Measurements from ENCODE around the gene CDCA5. TPM values are rescaled to one million over a fixed set of nuclear protein-coding genes. Genes with fewer than 3 reads are reported as not detected.

Gene CDCA5
- 66.1 and 72.1 TPM in 2 replicates for total RNA-seq (2014; rRNA removed; shearing (Covaris generic))

GRCh38 chr11:65083834-65084597 lies at the start of gene CDCA5, which contains the start of gene ZFPL1:
Gene CDCA5 (minus strand): TSS chr11:65084040. CDS start chr11:65083978, 62 bp downstream.
Gene ZFPL1 (plus strand): TSS chr11:65084222. CDS start chr11:65084699, 477 bp downstream.
- peak; percentile 98 for DNase-seq (ENCODE audit: low spot score)

- peak; percentile 75 for DNase-seq (ENCODE audit: low spot score)
Observed at GRCh38 chr11:65132988-65133700, 49.3 kb upstream of the CDCA5 start.

DNA sequence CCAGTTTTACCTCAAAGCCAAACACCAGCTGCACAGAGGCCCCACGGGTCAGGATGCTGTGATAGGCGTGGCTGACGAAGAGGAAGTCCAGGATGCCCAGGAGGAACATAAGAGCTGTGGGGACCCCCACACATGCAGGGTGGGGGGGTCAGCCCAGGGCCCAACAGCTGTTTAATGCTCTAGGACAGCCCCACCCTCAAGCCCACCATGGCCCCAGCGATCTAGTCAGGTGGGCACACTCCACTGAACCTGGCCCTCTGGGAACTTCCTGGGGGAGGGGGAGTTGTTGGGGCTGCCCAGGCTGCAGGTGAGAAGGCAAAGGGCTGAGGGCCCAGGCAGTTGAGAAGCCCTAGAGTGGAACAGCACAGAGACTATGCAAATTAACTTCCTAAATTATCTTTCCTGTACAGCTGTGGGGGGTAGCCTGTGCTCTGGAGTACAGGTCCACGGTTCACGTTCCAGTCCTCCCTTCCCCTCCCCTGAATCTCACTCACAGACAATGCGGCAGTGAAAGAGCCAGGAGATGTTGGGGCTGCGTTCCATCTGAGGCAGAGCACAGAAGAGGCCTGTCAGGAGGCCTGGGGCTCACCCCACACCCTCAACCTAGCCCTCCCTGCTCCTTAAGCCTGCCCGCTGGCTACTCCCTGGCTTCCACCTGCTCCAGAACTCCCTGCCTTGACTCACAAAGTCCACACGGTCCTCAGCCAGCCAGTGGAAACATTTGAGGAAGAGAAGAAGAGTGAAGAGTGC lies 48.6 kb upstream of the CDCA5 start:
- DNase-seq (ENCODE audit: low spot score): no peak

- no peak for DNase-seq (ENCODE audit: low spot score)
Observed at GRCh38 chr11:65131895-65132237, 48.0 kb upstream of the CDCA5 start.

DNA sequence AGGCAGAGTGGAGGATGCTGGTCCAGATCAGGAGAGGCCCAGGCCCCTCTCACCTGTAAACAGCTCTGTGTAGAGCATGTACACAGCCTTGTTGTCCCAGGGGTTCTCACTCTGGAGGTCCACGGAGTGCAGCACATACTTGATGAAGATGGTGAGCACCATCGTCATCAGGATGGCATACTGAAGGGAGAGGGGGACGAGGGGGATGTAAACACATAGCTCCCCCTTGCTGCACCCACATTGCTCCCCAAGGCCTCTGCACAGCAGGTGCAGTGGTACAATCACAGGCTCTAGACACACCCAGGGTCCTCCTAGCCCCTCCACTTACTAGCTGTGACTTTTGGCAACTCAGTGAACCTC lies 47.6 kb upstream of the CDCA5 start:
- no peak for DNase-seq (ENCODE audit: low spot score)

- no peak for DNase-seq (ENCODE audit: low spot score)
Observed at GRCh38 chr11:65130631-65131416, 47.0 kb upstream of the CDCA5 start.

- DNase-seq (ENCODE audit: low spot score): no peak
Observed at GRCh38 chr11:65129649-65130441, 46.0 kb upstream of the CDCA5 start.

DNA sequence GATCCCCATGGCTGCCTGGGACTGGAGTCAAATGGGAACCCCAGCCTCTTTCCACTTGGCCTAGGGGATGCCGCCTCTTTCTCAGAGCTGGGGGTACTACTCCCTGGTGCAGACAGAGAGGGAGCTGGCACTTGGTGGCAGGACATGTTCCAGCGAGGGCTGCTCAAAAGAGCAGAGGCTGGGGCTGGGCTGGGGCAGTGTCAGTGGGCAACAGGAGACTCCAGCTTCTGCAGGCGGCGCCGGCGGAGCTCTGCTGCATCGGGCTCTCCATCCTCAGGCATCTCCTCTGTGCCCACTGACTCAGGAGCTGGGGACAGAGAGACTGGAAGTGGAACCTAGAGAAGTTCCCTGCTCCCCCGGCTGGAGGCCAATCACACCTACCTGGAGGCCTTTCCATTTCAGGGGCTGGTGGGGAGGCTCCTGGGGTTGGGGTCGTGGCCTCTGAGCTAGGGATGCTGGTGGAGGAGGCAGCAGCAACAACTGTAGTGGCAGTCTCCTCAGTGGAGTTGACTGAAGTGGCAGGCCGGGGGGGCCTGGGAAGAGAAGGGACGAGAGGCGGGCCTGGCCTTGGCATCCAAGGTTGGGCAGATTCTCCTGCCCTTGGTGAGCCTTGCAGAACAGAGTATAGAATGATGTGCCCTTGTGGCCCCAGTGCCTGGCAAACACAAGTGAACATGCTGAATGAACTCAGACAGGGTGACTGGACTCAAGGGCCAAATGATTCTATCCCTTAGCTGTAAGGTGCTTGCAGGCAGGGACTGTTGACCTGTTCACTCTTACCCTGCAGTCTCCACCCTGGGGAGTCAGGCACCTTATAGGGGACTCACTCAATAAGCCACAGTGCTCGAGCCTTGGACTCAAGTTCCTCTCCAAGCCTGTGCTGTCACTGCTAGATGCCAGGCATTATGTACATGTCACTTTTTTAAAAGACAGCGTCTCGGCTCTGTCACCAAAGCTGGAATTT lies 44.6 kb upstream of the CDCA5 start:
- DNase-seq (ENCODE audit: low spot score): no peak

- DNase-seq (ENCODE audit: low spot score): no peak
Observed at GRCh38 chr11:65127473-65128181, 43.8 kb upstream of the CDCA5 start.

GRCh38 chr11:65126624-65127274 lies 42.9 kb upstream of the CDCA5 start:
- no peak for DNase-seq (ENCODE audit: low spot score)

DNA sequence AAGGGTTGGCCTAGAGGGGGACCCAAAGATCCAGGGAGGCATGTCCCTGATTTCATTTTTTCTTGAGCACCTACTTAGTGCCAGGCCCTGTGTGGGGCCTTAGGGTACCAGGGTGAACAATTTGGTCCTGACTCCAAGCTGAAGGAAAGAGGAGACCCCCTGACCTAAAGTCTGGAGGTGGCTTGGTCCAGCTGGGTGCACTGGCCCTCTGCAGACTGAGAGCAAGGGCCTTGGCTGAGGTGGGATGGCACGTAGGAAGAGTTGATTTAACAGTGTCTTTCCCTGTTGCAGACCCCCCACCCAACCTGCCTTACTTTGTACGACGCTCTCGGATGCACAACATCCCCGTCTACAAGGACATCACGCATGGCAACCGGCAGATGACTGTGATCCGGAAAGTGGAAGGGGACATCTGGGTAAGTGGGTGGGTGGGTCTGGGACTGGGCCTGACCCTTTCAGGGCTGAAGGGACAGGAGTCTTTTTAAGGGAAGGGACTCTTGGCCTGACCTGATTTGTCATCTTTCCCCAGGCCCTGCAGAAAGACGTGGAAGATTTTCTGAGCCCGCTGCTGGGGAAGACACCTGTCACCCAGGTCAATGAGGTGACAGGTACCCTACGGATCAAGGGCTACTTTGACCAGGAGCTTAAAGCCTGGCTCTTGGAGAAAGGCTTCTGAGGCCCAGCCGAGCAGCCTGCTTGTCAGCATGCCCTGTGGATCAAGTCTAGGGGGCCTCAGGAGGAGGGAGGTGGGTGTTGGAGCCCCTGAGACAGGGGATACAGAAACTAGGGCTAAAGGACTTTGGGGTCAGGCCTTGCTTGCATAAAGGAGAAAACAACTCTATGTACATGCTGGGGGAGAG lies 41.6 kb upstream of the CDCA5 start:
- DNase-seq (ENCODE audit: low spot score): no peak

DNA sequence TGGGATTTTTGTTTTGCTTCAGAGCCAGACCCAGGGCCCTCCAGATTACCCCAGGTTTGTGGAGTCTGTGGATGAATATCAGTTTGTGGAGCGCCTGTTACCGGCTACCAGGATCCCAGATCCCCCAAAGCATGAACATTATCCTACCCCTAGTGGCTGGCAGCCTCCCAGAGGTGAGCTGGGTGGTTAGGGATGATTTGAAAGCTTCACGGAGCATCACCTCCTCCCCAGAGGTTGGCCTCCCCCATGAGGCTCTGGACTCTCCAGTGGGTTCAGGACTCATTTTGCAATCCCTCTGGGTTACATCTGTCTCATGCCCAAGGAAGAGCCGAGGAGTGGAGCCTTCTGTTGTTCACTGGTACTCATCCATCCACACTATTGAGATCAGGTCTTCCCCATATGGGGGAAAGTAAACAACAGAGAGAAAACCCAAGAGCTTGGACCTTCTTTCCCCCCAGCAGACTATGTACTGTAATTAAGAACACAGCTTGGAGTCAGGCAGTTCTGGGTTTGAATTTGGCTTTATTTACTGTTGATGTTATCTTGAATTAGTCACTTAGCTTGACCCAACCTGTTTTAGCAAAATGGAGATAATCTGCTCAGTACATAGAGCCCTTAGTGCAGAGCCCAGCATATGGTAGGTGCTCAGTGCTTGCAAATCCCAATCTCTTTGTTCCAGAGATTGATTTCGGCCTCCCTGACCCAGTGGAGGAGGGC lies 40.8 kb upstream of the CDCA5 start:
- DNase-seq (ENCODE audit: low spot score): no peak

DNA sequence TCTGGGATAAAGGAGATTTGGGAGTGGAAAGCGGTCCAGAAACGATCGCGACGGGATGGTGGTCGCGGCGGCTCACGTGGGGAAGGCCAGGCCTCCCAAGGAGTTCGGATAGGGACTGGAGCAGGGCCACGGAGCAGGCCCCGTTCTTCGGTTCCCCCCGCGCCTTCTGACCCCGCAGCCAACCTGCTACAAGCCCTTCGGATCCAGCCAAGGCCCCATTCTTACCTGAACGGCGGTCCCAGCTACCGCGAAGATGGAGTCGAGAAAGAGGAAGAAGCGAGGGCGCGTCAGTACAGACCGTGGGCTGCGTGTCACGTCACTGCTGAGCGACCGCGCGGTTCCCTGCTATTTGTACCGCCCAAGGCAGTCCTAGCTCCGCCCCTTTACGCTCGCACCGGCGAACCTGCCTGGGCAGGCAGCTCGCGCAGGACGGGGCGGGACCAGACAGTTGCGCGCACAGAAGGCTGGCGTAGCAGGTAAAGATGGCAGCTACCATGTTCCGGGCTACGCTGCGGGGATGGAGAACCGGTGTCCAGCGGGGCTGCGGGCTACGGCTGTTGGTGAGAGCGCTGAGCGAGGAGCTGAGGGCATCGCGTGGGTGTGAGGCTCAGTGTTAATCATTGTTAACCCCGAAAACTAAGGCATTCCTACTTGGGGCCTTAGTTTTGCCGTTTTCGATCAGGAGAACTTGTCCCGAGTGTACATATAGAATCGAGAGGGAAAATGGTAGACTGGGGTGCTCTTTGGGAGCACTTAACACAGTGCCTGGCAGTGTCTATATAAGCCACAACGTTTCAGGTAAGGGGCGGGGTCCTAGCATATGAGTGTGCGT lies 38.2 kb upstream of the CDCA5 start, which contains the start of the genes FAU and MRPL49:
TSS of gene FAU (minus strand) at position 270 of the 832 bp plus-strand sequence. CDS start 321 bp downstream, outside the sequence.
TSS of gene MRPL49 (plus strand) at position 457 of the 832 bp plus-strand sequence. CDS start at position 483, 26 bp downstream.
- DNase-seq (ENCODE audit: low spot score): peak; percentile 99

DNA sequence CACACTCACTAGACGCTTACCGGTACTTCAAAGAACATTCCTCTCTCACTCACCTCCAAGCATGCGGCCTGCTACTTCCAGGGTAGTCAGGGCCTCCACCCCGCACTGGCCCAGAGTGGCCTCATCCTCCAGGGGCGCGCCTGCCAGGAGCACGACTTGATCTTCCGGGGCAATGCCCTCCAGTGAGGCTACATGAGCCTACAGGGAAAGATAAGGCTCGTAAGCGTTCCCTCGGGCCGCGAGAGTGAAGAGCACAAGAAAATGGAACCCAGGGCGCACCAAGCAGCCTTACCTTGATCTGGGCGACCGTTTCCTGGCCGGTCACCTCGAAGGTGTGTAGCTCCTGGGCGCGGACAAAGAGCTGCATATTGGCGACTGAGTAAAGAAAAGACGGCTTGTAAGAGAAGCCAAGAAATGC lies 37.6 kb upstream of the CDCA5 start:
- peak; percentile 52 for DNase-seq (ENCODE audit: low spot score)

DNA sequence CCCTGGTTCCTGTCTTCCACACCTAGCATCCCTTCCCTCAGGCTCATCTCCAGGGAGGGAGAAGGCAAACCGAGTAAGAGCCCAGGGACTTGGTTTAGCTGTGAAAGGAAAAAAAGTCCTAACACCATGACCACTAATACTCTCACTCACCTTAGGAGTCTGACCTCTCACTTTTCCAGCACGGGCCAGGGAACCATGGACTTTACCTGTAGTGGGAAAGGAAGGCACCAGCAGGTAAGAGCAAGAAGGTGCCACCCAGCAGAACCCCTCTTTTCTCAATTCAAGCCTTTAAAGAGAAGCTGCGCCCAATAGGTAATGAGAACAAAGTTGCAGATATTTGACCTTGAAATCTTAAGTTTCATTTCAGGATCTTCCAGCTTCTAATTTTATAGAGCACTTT lies 37.0 kb upstream of the CDCA5 start:
- DNase-seq (ENCODE audit: low spot score): no peak

DNA sequence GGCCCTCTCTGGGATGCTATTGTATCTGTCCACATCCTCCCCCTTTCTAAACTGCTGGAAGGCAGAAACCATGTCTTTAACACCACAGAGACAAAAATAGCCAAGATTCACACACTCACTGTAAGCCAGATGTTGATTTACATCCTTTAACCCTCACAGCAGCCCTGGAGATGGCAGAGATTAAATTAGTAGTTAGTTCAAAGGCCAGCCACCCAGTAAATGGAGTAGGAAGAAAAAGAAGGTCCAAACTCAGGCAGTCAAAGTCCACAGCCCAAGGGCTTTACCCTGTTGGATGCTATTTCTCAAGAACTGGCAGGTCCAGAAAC lies 35.8 kb upstream of the CDCA5 start:
- no peak for DNase-seq (ENCODE audit: low spot score)
